HL-60 (cell line): Measurements from ENCODE around the gene FTO.

ENCODE experiments used
- POLR2AphosphoS5 ChIP-seq: IDR thresholded peaks from 2 replicates; pipeline ENCODE4 v1.6.1; 2012; ENCODE audit warnings: low read depth
- TF ChIP-seq, protein P1 (sequence below): IDR thresholded peaks from one replicate; pipeline ENCODE4 v1.5.1; 2011; ENCODE audit warnings: low read length, control low read depth, inconsistent platforms; ENCODE audit not compliant: insufficient read depth
- TF ChIP-seq, protein P2 (sequence below): IDR thresholded peaks from 2 replicates; pipeline ENCODE4 v1.6.1; 2012; ENCODE audit warnings: low read depth; ENCODE audit not compliant: insufficient replicate concordance

- TF ChIP-seq, protein P1, sequence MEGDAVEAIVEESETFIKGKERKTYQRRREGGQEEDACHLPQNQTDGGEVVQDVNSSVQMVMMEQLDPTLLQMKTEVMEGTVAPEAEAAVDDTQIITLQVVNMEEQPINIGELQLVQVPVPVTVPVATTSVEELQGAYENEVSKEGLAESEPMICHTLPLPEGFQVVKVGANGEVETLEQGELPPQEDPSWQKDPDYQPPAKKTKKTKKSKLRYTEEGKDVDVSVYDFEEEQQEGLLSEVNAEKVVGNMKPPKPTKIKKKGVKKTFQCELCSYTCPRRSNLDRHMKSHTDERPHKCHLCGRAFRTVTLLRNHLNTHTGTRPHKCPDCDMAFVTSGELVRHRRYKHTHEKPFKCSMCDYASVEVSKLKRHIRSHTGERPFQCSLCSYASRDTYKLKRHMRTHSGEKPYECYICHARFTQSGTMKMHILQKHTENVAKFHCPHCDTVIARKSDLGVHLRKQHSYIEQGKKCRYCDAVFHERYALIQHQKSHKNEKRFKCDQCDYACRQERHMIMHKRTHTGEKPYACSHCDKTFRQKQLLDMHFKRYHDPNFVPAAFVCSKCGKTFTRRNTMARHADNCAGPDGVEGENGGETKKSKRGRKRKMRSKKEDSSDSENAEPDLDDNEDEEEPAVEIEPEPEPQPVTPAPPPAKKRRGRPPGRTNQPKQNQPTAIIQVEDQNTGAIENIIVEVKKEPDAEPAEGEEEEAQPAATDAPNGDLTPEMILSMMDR: no peak
- no peak for TF ChIP-seq POLR2AphosphoS5
- TF ChIP-seq, protein P2, sequence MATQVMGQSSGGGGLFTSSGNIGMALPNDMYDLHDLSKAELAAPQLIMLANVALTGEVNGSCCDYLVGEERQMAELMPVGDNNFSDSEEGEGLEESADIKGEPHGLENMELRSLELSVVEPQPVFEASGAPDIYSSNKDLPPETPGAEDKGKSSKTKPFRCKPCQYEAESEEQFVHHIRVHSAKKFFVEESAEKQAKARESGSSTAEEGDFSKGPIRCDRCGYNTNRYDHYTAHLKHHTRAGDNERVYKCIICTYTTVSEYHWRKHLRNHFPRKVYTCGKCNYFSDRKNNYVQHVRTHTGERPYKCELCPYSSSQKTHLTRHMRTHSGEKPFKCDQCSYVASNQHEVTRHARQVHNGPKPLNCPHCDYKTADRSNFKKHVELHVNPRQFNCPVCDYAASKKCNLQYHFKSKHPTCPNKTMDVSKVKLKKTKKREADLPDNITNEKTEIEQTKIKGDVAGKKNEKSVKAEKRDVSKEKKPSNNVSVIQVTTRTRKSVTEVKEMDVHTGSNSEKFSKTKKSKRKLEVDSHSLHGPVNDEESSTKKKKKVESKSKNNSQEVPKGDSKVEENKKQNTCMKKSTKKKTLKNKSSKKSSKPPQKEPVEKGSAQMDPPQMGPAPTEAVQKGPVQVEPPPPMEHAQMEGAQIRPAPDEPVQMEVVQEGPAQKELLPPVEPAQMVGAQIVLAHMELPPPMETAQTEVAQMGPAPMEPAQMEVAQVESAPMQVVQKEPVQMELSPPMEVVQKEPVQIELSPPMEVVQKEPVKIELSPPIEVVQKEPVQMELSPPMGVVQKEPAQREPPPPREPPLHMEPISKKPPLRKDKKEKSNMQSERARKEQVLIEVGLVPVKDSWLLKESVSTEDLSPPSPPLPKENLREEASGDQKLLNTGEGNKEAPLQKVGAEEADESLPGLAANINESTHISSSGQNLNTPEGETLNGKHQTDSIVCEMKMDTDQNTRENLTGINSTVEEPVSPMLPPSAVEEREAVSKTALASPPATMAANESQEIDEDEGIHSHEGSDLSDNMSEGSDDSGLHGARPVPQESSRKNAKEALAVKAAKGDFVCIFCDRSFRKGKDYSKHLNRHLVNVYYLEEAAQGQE: no peak
Observed at GRCh38 chr16:53966821-53967571, 263.0 kb downstream of the FTO start.
